ENCODE data around the gene GDF7. TPM values are rescaled to one million over a fixed set of nuclear protein-coding genes. Genes with fewer than 3 reads are reported as not detected.
A peak's percentile ranks its signal among the peaks of the same experiment; 100 is the strongest.

The GDF7 gene
- total RNA-seq, 2 experiments from 2014 or later: 0.02 to 0.05 TPM

DNA sequence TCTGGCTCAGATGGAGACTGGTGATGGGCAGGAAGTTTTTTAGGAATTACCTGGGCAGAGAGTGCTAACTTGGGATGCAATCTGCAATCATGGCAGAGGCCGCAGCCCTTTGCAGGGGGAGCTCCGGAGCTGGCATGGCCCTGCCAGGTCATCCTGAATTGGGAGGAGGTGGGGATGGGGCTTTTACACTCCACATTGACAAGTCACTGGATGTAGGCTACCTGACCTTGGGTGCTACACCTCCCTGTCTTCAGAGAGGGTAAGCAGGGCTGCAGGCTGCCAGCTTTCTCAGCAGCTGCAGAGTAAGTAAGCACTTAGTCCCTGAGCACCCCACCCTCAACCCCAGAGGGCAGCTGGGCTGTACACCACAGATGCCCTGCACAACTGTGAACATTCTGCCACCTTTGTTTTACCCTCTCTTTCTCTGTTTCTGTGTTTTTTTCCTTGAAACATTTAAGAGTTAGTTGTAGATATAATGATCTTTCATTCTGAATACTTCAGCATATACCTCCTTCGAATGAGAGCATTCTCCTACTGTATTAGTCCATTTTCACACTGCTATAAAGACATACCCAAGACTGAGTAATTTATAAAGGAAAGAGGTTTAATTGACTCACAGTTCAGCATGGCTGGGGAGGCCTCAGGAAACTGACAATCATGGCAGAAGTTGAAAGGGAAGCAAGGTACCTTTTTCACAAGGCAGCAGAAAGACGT is 9.3 kb upstream of the GDF7 start:
- no peak overlapping the region for H3K27ac Mint-ChIP-seq
- POLR2A ChIA-PET: no interaction called here
- no peak for DNase-seq

DNA sequence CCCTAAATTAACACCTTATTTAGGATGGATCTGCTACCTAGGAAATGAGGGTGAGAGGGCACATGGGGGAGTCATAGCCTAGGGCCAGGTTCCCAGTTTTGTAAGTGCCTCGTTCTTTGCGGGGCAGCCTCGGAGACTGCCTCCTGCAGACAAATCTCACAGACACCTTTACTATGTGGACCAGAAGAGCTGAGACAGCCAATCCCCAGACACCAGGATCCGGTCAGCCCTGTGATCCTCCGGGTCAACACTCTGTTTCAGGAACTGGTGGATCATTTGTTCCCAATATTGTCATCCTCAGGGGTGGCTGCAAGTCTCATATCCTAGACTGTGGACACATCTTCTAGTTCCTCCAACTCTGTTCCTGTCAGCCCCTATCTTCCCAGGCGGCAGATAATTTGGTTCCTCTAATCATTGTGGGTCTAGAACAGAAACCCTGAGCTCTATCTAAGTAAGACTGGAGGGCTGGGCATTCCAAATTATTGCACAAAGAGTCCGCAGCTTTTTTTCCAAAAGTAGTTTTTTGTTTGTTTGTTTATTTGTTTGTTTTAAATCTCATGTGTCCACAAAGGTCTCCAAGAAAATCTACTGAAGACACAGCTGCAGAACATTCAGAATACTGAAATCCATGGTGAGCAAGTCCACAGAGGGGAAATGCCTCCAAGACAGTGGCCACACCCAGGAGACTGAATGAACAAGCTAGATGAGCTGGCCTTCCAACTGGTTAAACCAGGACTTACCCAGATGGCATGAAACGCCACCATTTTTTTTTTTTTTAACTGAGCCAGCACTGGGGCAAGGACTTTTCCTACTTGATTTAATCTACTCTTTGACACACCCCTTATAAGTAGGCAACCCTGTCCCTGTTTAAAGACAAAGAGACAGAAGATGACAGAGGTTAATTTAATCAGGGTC is 6.2 kb upstream of the GDF7 start:
- intact Hi-C loops (cut with micrococcal nuclease): loop anchor here (1.0 to 5.0 kb wide), 6 partner anchors 157 to 657 kb away; partner anchors contain the start of gene APOB
- Mint-ChIP-seq H3K36me3 (no peaks in the 10 kb centered on the region), H3K4me1 (ENCODE audit: low read depth) (peaks cover 8% of the 10 kb centered on the region), H3K27me3 (peaks cover 48% of the 10 kb centered on the region), H3K9me3 (no peaks in the 10 kb centered on the region), H3K27ac (no peak overlapping the region), H3K4me3 (no peak overlapping the region)
- POLR2A ChIA-PET: no interaction called here
- DNase-seq: no peak
- CTCF ChIA-PET: interaction anchor here (0.6 to 6.1 kb wide), 57 partner anchors 9 to 656 kb away, joined by 3 to 241 read pairs (median 4); partner anchors contain the start of genes HS1BP3 and RHOB

More for the DNA sequence above, 9.3 kb upstream of the GDF7 start:
- Mint-ChIP-seq H3K4me3 (no peak overlapping the region), H3K9me3 (no peaks in the 10 kb centered on the region), H3K4me1 (ENCODE audit: low read depth) (peaks cover 5% of the 10 kb centered on the region), H3K36me3 (no peaks in the 10 kb centered on the region), H3K27me3 (peaks cover 24% of the 10 kb centered on the region)
- intact Hi-C loops (cut with micrococcal nuclease): no loop called here
- CTCF ChIA-PET: interaction anchor here (2.8 kb wide), 1 partner anchor 306 kb away, joined by 10 read pairs; no protein-coding TSS in a partner anchor

DNA sequence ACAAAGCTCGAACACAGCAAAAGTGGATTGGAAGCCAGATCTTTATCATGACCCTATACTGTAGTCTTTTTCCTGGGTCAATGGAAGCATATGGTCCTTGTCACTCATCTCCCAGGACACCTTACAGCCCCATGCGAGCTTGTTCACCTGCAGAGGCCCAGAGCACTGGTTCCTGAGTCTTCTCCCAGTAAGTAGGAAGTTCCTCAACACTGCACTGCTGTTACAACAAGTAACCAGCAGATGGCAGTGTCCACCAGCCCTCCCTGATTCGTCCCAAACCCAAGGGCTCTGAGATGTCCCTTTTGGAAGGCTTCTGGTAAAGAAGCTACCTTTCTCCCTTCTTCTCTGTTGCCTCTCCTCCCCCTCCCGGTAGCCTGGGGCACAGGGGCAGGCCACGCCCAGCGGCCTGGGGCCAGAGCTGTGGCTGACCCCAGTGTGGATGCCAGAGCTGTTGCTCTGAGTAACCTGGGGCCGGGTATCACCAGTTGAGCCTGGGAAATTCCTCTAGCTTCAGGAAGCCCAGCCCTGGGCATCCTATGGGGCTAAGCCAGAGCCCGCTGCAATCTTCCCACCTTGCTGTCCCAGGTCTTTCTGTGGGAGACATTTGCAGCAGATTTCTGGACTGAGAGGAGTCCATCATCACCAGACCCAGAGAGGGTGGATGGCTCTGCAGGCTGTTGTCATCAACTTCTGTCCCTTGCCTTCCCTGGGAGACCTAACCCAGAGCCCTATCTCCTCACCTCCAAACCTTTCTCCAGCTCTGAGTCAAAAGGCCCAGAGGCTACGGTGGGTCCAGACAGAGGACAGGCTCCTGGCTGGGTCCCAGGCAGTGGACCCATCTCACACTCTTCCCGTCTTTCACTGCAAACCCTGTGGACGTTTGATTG is 5.3 kb upstream of the GDF7 start:
- intact Hi-C loops (cut with micrococcal nuclease): loop anchor here (1.0 to 5.0 kb wide), 6 partner anchors 156 to 656 kb away; partner anchors contain the start of gene APOB
- no peak overlapping the region for H3K27ac Mint-ChIP-seq

DNA sequence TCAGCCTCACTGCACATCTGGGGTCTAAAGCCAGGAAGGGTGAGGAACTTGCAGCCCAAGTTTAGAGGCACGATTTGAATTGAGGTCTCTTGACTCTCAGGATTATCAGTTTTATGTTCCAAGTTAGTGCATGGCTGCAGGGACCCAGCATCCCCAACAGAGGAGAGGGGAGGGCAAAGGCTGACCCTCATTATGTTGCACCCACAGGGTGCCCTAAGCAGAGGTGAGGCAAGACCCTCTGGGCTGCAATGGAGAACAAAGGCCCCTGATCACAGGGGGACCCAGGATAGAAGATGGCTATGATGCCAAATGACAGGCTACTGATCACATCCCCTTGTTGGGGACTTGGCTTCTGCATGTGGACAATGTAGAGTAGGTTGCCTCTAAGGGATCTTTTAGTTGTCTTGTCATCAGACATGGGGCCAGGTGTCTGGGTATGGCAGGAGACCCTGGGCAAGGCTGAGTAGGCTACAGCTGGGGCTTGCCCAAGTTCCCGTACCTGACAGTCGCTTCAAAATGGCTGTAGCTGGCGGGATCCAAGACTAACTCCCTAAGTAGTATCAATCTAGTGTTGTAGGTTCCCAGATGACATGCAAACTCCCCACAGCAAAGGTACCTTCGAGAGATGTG is 4.5 kb upstream of the GDF7 start:
- POLR2A ChIA-PET: interaction anchor here (1.0 kb wide), 1 partner anchor 216 kb away, joined by 3 read pairs; the partner anchor contains the start of gene RHOB
- Mint-ChIP-seq H3K4me1 (ENCODE audit: low read depth) (peaks cover 12% of the 10 kb centered on the region), H3K27ac (no peak overlapping the region), H3K27me3 (peaks cover 55% of the 10 kb centered on the region), H3K9me3 (no peaks in the 10 kb centered on the region), H3K4me3 (no peak overlapping the region), H3K36me3 (no peaks in the 10 kb centered on the region)
- no peak for DNase-seq
- CTCF ChIA-PET: interaction anchor here (0.7 to 6.1 kb wide), 29 partner anchors 10 to 655 kb away, joined by 3 to 241 read pairs (median 5); partner anchors contain the start of gene HS1BP3
- intact Hi-C loops (cut with micrococcal nuclease): loop anchor here (5.0 kb wide), 4 partner anchors 155 to 655 kb away; partner anchors contain the start of gene APOB

More for the DNA sequence above, 5.3 kb upstream of the GDF7 start:
- Mint-ChIP-seq H3K4me3 (no peak overlapping the region), H3K9me3 (no peaks in the 10 kb centered on the region), H3K4me1 (ENCODE audit: low read depth) (peaks cover 12% of the 10 kb centered on the region), H3K36me3 (no peaks in the 10 kb centered on the region), H3K27me3 (peaks cover 54% of the 10 kb centered on the region)
- CTCF ChIA-PET: interaction anchor here (0.6 to 6.1 kb wide), 60 partner anchors 9 to 656 kb away, joined by 3 to 241 read pairs (median 4); partner anchors contain the start of genes HS1BP3 and RHOB
- peak; percentile 78 for DNase-seq
- POLR2A ChIA-PET: interaction anchor here (1.0 kb wide), 1 partner anchor 215 kb away, joined by 3 read pairs; the partner anchor contains the start of gene RHOB

DNA sequence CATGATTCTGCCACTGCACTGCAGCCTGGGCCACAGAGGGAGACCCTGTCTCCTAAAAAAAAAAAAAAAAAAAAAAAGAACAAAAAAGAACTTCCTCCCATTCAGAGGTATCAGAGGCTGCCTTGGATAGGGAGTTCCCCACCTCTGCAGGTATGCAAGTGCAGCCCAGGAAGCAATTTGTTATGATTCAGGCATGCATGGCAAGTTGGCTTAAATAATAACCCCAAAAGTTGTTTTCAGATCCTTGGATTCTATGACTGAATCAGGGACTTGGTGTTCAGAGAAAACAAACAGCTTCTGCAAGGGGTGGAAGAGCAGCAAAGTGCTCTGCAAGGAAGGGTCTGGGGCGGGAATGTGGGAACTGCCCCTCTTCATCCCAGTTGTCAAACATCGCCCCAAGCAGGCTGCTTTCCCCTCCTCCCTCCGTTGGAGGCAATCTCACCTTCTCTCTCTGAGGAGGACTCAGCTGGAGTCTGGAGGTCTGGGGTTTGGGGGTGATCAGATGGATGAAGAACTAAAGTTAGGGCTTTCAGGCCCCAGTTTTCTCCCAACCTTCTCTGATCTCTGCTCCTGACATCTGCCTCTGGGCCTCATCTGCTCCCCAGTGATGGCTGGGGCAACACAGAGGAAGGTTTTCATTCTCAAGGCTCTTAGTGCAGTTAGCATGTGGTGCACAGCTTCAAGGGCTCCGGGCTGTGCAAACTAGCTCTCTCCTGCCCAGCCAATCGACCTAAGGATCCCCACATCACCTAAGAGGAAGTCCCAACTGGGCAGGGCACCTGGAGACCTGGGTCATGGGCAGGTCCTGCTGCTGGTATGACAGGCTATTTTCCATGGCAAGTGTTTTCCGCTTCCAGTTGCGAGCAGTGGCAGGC is 3.5 kb upstream of the GDF7 start:
- Mint-ChIP-seq H3K27ac (no peak overlapping the region), H3K4me3 (no peak overlapping the region), H3K9me3 (no peaks in the 10 kb centered on the region), H3K4me1 (ENCODE audit: low read depth) (peaks cover 9% of the 10 kb centered on the region), H3K27me3 (peaks cover 61% of the 10 kb centered on the region), H3K36me3 (no peaks in the 10 kb centered on the region)
- CTCF ChIA-PET: interaction anchor here (2.5 to 6.1 kb wide), 4 partner anchors 12 to 299 kb away, joined by 12 to 241 read pairs (median 52); partner anchors contain the start of gene HS1BP3
- POLR2A ChIA-PET: no interaction called here
- DNase-seq: no peak
- intact Hi-C loops (cut with micrococcal nuclease): loop anchor here (5.0 kb wide), 4 partner anchors 154 to 654 kb away; partner anchors contain the start of gene APOB

DNA sequence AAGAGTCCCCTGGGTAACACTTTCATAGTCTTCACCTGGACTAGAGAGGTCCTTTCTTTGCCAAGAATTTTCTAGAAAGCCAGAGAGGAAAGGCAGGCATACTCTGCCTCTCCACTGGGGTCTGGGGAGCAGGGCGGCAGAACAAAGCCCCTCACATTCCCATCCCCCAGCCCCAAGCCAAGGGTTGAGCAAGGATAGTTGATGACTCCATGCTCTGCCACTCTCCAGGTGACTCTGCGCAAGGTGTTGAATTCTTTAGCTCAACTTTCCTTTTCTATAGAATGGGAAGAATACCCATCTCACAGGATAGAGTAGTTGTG is 2.9 kb upstream of the GDF7 start:
- Mint-ChIP-seq H3K4me3 (no peak overlapping the region), H3K9me3 (no peaks in the 10 kb centered on the region), H3K27ac (no peak overlapping the region), H3K27me3 (peaks cover 65% of the 10 kb centered on the region), H3K4me1 (ENCODE audit: low read depth) (peaks cover 9% of the 10 kb centered on the region), H3K36me3 (no peaks in the 10 kb centered on the region)
- intact Hi-C loops (cut with micrococcal nuclease): loop anchor here (5.0 kb wide), 4 partner anchors 153 to 653 kb away; partner anchors contain the start of gene APOB
- DNase-seq: no peak
- ChIA-PET POLR2A (no interaction called here), CTCF (interaction anchor here (3.4 to 6.1 kb wide), 3 partner anchors 13 to 298 kb away, joined by 18 to 241 read pairs (median 47); partner anchors contain the start of gene HS1BP3)

DNA sequence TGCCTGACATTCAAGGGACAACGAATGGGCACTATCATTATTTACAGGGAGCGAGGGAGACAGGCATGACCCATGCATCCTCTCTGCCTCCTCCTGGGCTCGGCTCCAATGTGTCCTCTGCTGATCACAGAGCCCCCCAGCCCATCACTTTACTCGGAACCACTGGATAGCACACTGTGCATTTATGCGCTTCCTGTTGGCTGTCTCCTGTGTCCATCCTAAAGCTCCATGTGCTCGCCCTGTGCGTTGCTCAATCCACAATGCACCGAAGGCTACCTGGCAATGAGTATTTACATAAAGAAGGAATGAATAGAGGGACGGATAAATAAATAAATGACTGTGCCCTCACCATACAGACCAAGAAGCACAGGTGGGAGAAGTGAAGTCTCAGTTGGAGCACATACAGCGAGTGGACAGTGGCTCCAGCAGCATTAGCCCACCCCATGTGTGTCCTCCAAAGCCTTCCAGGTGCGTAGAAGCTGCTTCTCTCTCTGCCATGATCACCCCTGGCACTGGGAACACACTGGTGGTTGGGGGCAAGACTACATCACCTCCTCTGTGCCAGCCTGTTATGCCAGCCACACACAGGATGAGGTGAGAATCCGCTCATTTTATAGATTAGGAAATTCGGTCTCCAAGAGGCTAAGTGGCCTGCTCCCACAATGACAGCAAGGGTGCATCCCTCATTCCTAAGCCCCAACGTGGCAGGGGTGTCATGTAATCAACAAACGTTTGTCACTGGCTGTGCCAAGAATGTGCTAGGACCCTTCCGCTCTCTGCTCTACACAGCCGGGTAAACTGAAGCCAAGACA is 2.3 kb upstream of the GDF7 start:
- no peak overlapping the region for H3K27ac Mint-ChIP-seq
- peaks cover 67% of the 10 kb centered on the region for H3K27me3 Mint-ChIP-seq
- no peaks in the 10 kb centered on the region for H3K36me3 Mint-ChIP-seq
- H3K9me3 Mint-ChIP-seq: no peaks in the 10 kb centered on the region
- CTCF ChIA-PET: interaction anchor here (2.1 to 6.1 kb wide), 4 partner anchors 12 to 298 kb away, joined by 18 to 241 read pairs (median 34); partner anchors contain the start of gene HS1BP3
- POLR2A ChIA-PET: no interaction called here
- intact Hi-C loops (cut with micrococcal nuclease): loop anchor here (5.0 kb wide), 4 partner anchors 153 to 653 kb away; partner anchors contain the start of gene APOB
- no peak for DNase-seq
- H3K4me3 Mint-ChIP-seq: no peak overlapping the region
- H3K4me1 Mint-ChIP-seq (ENCODE audit: low read depth): peaks cover 9% of the 10 kb centered on the region

DNA sequence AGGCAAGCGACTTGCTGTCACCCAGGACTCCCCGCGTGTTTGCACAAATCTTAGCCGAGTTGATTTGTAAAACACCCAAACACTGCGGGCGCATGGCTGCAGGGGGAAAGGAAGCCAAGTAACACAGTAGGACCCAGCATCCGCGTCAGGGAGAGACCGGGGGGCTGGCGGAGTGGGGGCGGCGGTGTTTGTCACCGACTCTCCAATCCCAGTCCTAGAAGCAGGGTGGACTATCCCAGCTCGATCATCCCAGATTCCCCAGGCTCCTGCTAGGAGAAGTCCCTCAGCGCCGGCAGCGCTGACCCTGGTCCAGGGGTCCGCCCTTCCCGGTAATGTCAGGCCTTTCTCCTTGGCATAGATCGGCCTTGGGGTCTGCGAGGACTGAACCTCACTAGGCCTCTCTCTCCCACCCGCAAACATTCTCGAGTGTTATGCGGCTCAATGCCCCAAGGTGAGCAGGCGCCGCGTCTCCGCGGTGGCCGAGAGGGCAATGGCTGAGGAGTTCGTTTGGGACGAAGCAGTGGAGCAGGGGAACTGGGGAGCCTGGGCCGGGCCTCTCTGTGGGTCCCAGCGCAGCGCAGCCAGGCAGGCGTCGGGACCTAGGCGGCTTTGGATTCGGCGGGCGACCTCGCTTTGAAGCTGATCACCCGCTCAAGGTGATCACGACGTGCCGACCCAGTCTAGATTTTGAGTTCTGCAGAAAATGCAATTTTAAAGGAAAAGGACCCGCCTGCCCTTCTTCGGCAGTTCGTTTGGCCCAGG is 1.5 kb upstream of the GDF7 start:
- DNase-seq: no peak
- ChIA-PET POLR2A (no interaction called here), CTCF (interaction anchor here (0.5 to 3.4 kb wide), 6 partner anchors 10 to 383 kb away, joined by 3 to 21 read pairs (median 6); partner anchors contain the start of gene HS1BP3)
- intact Hi-C loops (cut with micrococcal nuclease): no loop called here
- H3K36me3 Mint-ChIP-seq: no peaks in the 10 kb centered on the region
- no peak overlapping the region for H3K27ac Mint-ChIP-seq
- H3K4me3 Mint-ChIP-seq: peak overlapping the region; percentile 65
- H3K27me3 Mint-ChIP-seq: peaks cover 68% of the 10 kb centered on the region
- H3K9me3 Mint-ChIP-seq: no peaks in the 10 kb centered on the region
- H3K4me1 Mint-ChIP-seq (ENCODE audit: low read depth): peaks cover 9% of the 10 kb centered on the region

DNA sequence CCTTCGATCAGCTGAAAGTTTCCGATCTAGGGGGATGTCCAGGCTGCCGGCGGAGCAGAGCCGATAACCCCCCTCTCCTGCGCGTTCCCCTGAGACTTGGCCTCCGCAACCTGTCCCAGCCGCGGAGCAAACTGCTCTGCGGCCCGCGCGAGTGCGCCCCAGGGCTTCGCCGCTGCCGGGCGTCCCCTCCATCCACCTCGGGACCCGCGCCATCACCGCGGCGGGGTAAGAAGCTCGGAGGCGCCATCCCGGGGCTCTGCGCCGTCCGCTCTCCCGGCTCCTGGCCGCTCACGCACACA is 990 bp upstream of the GDF7 start:
- POLR2A ChIA-PET: no interaction called here
- Mint-ChIP-seq H3K36me3 (no peaks in the 10 kb centered on the region), H3K27me3 (peaks cover 64% of the 10 kb centered on the region), H3K27ac (no peak overlapping the region), H3K4me1 (ENCODE audit: low read depth) (peaks cover 9% of the 10 kb centered on the region), H3K9me3 (no peaks in the 10 kb centered on the region), H3K4me3 (peak overlapping the region; percentile 65)
- CTCF ChIA-PET: interaction anchor here (0.5 to 3.4 kb wide), 7 partner anchors 10 to 384 kb away, joined by 3 to 21 read pairs (median 5); partner anchors contain the start of gene HS1BP3
- DNase-seq: peak; percentile 19
- intact Hi-C loops (cut with micrococcal nuclease): no loop called here
